Measurements from ENCODE around the gene FCRLA. TPM values are rescaled to one million over a fixed set of nuclear protein-coding genes. Genes with fewer than 3 reads are reported as not detected.

Gene FCRLA
- total RNA-seq, 1 experiment from 2014 or later: 0.29 TPM

GRCh38 chr1:161763522-161764098 lies 56.6 kb downstream of the FCRLA start:
- no peaks in the 10 kb centered on the region for H3K9me3 ChIP-seq (replicated peaks)
- H3K27ac ChIP-seq: no peak overlapping the region
- peak in 1 of 2 experiments; percentile 12 for DNase-seq (ENCODE audit: low read depth in 1 of 2, low spot score in 2 of 2)
- no peak overlapping the region for H3K4me3 ChIP-seq
- H3K27me3 ChIP-seq (replicated peaks): no peaks in the 10 kb centered on the region
- H3K4me1 ChIP-seq (replicated peaks): peaks cover 4% of the 10 kb centered on the region
- peaks cover 5% of the 10 kb centered on the region; the same call in 1 of the 2 replicates for H3K36me3 ChIP-seq

Other genes starting within 250 kb of the FCRLA start
- gene FCGR2A, start 201.8 kb upstream of the FCRLA start, total RNA-seq (2014; rRNA removed; shearing (Covaris generic)): 0.18 and 0.28 TPM in 2 replicates
- 0.06 and 0.18 TPM in 2 replicates for gene HSPA6, start 182.7 kb upstream of the FCRLA start, total RNA-seq (2014; rRNA removed; shearing (Covaris generic))
- gene FCGR3A, start 157.4 kb upstream of the FCRLA start, total RNA-seq (2014; rRNA removed; shearing (Covaris generic)): not detected in 2 replicates
- not detected in 2 replicates for gene FCGR3B, start 76.1 kb upstream of the FCRLA start, total RNA-seq (2014; rRNA removed; shearing (Covaris generic))
- gene FCGR2B, start 44.1 kb upstream of the FCRLA start, total RNA-seq (2014; rRNA removed; shearing (Covaris generic)): not detected in 2 replicates
- gene FCRLB, start 14.3 kb downstream of the FCRLA start, total RNA-seq (2014; rRNA removed; shearing (Covaris generic)): 1.3 and 2.7 TPM in 2 replicates
- 50.7 and 57.9 TPM in 2 replicates for gene DUSP12, start 42.6 kb downstream of the FCRLA start, total RNA-seq (2014; rRNA removed; shearing (Covaris generic))
- gene ATF6, start 59.1 kb downstream of the FCRLA start, total RNA-seq (2014; rRNA removed; shearing (Covaris generic)): 22.8 and 30.6 TPM in 2 replicates

Data from SJSA1 (cell line).